ENCODE data around the gene TMEM178B.

Gene TMEM178B

GRCh38 chr7:141480953-141481352, 407.1 kb downstream of the TMEM178B start:
- no peak overlapping the region for H3K4me3 ChIP-seq (ENCODE audit: low read length)
- TF ChIP-seq ZNF274 (IDR thresholded peaks at IDR 0.05; ENCODE audit: low read depth, low read length) = no peak

GRCh38 chr7:141481971-141482370, 408.1 kb downstream of the TMEM178B start:
- no peak for TF ChIP-seq ZNF274 (IDR thresholded peaks at IDR 0.05; ENCODE audit: low read depth, low read length)

GRCh38 chr7:141483044-141483443, 409.2 kb downstream of the TMEM178B start:
- no peak overlapping the region for H3K4me3 ChIP-seq (ENCODE audit: low read length)
- no peak for TF ChIP-seq ZNF274 (IDR thresholded peaks at IDR 0.05; ENCODE audit: low read depth, low read length)

More at GRCh38 chr7:141481971-141482370, 408.1 kb downstream of the TMEM178B start:
- H3K4me3 ChIP-seq (ENCODE audit: low read length) = no peak overlapping the region

- no peak overlapping the region for H3K4me3 ChIP-seq (ENCODE audit: low read length)
- no peak for TF ChIP-seq ZNF274 (IDR thresholded peaks at IDR 0.05; ENCODE audit: low read depth, low read length)
Observed at GRCh38 chr7:141484907-141485306, 411.0 kb downstream of the TMEM178B start.

- no peak for TF ChIP-seq ZNF274 (IDR thresholded peaks at IDR 0.05; ENCODE audit: low read depth, low read length)
- no peak overlapping the region for H3K4me3 ChIP-seq (ENCODE audit: low read length)
Observed at GRCh38 chr7:141486959-141487358, 413.1 kb downstream of the TMEM178B start.

GRCh38 chr7:141490474-141490873, 416.6 kb downstream of the TMEM178B start:
- no peak for TF ChIP-seq ZNF274 (IDR thresholded peaks at IDR 0.05; ENCODE audit: low read depth, low read length)
- H3K4me3 ChIP-seq (ENCODE audit: low read length) = no peak overlapping the region

- no peak for TF ChIP-seq ZNF274 (IDR thresholded peaks at IDR 0.05; ENCODE audit: low read depth, low read length)
Observed at GRCh38 chr7:141495057-141495456, 421.2 kb downstream of the TMEM178B start.

GRCh38 chr7:141497391-141497790, 423.5 kb downstream of the TMEM178B start:
- no peak for TF ChIP-seq ZNF274 (IDR thresholded peaks at IDR 0.05; ENCODE audit: low read depth, low read length)
- no peak overlapping the region for H3K4me3 ChIP-seq (ENCODE audit: low read length)

More at GRCh38 chr7:141495057-141495456, 421.2 kb downstream of the TMEM178B start:
- no peak overlapping the region for H3K4me3 ChIP-seq (ENCODE audit: low read length)

GRCh38 chr7:141500608-141501007, 426.7 kb downstream of the TMEM178B start:
- TF ChIP-seq ZNF274 (IDR thresholded peaks at IDR 0.05; ENCODE audit: low read depth, low read length) = no peak
- no peak overlapping the region for H3K4me3 ChIP-seq (ENCODE audit: low read length)

GRCh38 chr7:141501451-141501850, 427.6 kb downstream of the TMEM178B start:
- TF ChIP-seq ZNF274 (IDR thresholded peaks at IDR 0.05; ENCODE audit: low read depth, low read length) = no peak
- no peak overlapping the region for H3K4me3 ChIP-seq (ENCODE audit: low read length)

- no peak overlapping the region for H3K4me3 ChIP-seq (ENCODE audit: low read length)
Observed at GRCh38 chr7:141511316-141511675, 437.4 kb downstream of the TMEM178B start.

GRCh38 chr7:141511676-141512396, 438.0 kb downstream of the TMEM178B start:
- TF ChIP-seq ZNF274 (IDR thresholded peaks at IDR 0.05; ENCODE audit: low read depth, low read length) = no peak
- H3K4me3 ChIP-seq (ENCODE audit: low read length) = no peak overlapping the region

More at GRCh38 chr7:141511316-141511675, 437.4 kb downstream of the TMEM178B start:
- TF ChIP-seq ZNF274 (IDR thresholded peaks at IDR 0.05; ENCODE audit: low read depth, low read length) = no peak

GRCh38 chr7:141512597-141512996, 438.7 kb downstream of the TMEM178B start:
- TF ChIP-seq ZNF274 (IDR thresholded peaks at IDR 0.05; ENCODE audit: low read depth, low read length) = no peak
- H3K4me3 ChIP-seq (ENCODE audit: low read length) = no peak overlapping the region

- no peak for TF ChIP-seq ZNF274 (IDR thresholded peaks at IDR 0.05; ENCODE audit: low read depth, low read length)
- no peak overlapping the region for H3K4me3 ChIP-seq (ENCODE audit: low read length)
Observed at GRCh38 chr7:141513720-141514119, 439.9 kb downstream of the TMEM178B start.

- no peak for TF ChIP-seq ZNF274 (IDR thresholded peaks at IDR 0.05; ENCODE audit: low read depth, low read length)
- H3K4me3 ChIP-seq (ENCODE audit: low read length) = no peak overlapping the region
Observed at GRCh38 chr7:141515941-141516340, 442.1 kb downstream of the TMEM178B start.

- TF ChIP-seq ZNF274 (IDR thresholded peaks at IDR 0.05; ENCODE audit: low read depth, low read length) = no peak
- no peak overlapping the region for H3K4me3 ChIP-seq (ENCODE audit: low read length)
Observed at GRCh38 chr7:141519623-141520022, 445.8 kb downstream of the TMEM178B start.

Measured in GM08714 (cell line).